ENCODE data around the gene SUPT5H.

The SUPT5H gene

DNA sequence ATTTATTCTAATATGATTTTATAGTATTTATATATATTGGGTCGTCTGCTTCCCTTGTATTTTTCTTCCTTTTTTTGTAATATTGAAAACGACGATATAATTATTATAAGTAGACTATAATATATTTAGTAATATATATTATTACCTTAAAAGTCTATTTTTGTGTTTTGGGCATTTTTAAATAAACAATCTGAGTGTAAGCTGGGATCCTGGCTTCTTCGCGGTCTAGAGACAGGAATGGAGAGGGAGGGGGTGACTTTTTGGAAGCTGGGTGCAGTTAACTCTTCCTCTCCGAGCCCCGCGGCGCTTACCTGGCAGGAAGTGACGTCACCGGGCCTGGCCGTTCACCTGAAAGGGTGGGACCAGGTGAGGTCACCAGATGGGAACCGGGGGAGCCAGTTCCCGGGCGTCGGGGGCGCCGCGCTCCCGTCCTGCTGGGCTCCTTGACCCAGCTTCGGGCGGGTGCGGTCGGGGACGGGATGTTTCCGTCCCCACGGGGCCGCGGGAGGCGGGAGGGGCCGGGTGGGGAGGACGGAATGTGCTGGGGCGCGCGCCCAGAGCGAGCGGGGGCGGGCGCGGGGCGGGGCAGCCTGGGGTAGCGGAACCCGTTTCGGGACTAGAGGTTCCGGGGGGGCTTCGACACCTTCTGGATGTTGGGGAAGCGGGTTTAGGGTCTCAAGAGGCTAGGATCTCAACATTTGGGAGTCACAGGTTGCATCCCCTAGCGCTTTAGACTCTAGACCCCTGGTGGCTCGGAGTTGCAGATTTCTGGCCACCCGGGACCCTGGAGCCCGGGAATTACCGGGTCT lies 36.0 kb upstream of the SUPT5H start:
- DNase-seq (ENCODE audit: low read depth), result peak; percentile 72

DNA sequence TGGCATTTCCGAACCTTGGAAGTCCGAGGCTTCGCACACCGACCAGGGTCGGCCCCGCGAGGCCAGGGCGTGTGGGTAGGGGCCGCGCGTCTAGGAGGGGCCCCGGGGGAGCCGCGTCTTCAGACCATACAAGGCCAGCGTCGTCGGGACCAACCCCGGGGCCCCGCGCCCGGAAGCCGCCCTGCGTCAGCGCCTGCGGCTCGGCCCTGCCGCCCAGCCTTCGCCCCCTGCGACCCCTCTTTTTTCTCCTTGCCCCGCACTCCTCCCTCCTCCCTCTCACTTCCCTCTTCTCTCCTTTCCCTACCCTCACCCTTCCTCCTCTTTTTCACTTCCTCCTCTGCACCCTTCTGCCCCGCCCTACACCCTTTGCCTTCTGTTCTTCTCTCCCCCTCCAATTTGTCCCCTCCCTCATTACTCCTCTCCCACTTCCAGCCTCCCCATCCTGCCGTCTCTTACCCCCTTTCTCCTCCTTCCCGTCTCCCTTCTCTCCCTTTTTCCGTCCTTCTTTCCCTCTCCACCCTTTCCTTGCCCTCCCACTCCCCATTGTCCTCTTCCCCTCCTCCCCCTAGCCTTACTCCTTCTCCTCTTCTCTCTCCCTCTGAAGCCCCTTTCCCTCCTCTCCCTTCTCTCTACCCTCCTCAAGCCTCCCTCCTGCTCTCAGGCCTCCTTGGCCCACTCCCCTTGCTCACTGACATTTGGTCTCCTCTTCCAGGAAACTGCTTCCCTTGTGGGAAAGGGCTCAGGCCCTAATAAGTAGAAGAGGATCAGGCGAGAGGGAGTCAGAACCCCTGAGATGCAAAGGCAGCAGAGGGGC lies 35.2 kb upstream of the SUPT5H start:
- DNase-seq (ENCODE audit: low read depth), result peak; percentile 56

DNA sequence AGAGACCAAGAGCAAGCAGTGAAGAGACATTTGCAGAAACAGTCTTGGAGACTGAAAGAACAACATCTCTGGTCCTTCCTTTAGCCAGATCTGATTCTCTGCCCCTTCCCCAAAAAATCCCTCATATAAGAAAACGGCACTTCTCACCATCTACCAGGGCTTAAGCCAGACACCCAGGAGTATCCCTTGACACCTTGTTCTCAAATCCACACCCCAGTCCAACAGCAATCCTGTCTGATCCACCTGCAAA lies 34.6 kb upstream of the SUPT5H start:
- DNase-seq (ENCODE audit: low read depth), result no peak

DNA sequence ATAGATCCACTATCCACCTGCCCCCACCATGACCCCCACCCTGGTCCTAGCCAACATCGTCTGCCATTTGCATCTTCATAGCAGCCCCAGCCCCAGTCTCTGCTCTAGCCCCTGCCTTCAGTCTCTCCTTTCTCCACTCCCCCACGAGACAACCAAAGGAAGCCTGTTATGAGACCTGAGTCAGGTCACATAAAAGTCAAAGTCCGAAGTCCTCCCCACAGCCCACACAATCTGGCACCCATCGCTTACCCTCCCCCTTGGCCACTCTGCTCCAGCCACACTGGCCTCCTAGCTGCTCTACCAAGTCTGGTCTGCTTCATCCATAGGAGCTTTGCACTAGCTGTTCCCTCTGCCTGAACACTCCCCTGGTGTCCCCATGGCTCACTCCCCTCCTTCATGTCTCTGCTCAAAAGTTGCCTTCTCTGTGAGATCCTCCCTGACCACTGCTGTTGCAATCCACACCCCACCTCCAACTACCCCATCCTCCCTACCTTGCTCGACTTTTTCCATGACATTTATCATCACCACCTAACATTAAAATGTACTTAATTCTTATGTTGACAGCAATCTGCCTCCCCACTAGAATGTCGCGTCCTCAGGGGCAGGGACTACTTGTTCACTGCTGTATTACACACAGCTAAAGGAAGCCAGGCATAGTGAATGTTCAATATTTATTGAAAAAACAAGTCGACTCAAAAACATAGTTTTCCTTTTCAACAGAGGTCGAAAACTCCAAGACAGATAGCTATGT lies 34.1 kb upstream of the SUPT5H start:
- no peak for DNase-seq (ENCODE audit: low read depth)

DNA sequence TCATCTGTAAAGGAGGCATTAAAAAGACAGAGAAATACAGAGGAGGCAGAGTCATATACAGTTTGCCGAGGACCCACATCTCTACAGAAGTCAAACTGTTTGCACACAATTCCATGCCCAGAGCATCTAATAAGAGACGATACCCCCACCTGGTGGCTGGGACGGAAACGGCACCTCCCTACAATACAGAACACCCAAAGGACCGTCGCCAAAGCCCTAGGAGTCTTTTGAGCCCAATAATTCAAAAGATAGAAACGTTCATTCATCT lies 33.6 kb upstream of the SUPT5H start:
- DNase-seq (ENCODE audit: low read depth), result peak; percentile 78

DNA sequence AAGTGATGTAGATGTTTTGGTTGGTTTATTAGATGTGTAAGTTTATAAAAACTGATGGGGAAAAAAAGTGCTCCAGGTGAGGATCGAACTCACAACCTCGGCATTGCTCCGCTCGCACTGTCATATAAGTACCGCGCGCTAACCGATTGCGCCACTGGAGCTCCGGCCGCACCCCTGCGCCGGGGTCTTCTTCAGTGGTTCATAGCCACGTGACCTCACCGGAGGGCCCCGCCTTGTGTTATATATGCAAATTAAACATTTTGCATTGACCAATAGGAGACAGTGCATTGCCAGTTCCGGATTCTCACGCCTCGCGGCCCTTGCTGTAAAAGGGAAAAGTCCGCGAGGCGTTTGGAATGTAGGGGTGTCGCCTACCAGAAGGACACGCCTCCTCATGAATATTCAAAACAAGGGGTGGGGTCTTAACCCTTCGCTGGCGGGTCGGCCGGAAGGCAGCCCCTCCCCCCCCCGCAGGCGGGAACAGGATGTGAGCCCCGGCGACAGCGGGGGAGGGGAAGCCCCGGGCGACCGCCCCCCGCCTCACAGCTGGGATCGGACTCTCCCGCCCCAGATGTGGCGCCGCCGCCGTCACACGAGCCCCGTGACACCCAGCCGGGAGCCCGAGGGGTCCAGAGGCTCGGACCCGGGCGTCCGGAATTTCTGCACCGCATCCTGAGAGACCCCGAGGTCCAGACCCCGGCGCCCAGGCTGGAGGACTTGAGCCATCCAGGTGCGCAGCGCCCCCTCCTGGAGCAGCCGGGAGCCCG lies 33.1 kb upstream of the SUPT5H start, which contains the start of gene PLEKHG2:
Gene PLEKHG2, plus strand, starts transcription at position 570 of the 767 bp plus-strand sequence. CDS start 1,418 bp downstream, outside the sequence.
- peak; percentile 90 for DNase-seq (ENCODE audit: low read depth)

DNA sequence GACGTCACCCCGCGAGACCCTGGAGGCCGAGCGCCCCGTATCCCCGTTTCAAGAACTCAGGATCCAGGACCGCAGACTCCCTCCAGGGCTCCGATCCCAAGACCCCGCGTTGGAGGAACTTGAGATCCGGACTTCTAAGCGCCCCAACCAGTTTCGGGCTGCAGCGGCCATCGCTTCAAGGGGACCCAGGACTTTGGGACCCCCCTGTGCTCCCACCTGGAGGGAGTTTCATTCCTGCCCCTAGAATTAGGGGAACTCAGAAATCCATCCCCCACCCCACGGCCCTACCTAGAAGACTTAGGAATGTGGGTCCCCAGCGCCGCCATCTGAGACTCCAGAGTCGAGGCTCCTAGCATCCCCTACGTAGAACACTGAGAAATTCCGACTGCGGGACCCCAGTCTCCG lies 32.5 kb upstream of the SUPT5H start:
- no peak for DNase-seq (ENCODE audit: low read depth)

DNA sequence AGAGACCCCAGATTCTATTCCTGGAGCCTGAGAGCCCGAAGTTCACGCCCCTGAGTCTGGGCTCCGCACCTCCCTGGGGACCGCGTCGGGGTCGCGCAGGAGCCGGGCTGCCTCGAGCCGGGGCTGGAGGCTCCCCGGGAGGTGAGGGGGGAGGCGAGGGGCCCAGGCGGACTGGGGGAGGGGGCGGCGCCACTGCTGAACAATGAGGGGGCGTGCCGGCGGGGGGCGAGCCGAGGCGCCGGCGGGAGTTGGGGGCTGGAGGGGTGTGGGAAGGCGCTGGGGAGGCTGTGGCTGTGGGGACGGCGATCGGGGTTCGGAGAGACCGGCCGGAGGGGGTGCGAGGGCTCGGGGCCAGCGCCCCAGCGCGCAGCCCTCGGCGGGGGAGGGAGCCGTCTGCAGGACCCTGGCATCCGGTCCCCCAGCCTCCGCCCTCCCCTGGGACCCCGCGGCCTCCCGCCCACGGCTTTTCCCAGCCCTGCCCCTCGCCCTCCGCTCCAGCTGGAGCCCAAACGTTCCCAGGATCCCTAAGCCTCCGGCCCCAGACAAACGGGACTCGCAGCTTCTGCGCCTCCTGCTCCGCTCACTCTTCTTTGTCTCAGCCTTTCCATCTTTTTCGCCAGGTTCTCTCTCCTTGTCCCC lies 32.0 kb upstream of the SUPT5H start:
- DNase-seq (ENCODE audit: low read depth), result no peak

DNA sequence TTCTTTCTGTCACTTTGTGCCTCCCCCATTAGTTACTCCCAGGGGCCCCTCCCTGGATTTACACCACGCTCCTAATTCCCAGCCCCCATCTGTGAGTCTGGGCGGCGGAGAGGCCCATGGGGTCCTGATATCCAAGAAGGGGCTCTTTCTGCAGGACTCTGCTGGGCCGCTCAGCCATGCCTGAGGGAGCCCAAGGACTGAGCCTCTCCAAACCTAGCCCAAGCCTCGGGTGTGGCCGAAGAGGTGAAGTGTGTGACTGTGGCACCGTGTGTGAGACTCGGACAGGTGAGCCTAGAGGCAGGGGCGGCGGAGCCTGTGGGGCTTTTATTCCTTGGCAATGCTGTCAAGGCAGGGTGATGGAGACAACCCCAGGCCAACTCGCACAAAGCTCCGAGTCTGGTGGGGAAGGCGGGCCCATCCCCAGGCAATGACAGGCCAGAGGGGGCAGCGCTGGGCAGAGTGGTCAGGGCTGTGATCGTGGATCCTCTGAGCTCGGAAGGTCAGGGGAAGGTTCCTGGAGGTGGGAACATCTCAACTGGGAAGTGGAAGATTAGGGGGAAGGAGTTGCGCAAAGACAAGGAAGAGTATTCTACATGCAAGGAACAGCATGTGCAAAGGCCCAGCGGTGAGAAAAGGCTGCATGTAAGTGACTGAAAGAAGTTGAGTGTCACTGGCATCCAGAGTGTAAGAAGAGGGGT lies 31.3 kb upstream of the SUPT5H start:
- no peak for DNase-seq (ENCODE audit: low read depth)

DNA sequence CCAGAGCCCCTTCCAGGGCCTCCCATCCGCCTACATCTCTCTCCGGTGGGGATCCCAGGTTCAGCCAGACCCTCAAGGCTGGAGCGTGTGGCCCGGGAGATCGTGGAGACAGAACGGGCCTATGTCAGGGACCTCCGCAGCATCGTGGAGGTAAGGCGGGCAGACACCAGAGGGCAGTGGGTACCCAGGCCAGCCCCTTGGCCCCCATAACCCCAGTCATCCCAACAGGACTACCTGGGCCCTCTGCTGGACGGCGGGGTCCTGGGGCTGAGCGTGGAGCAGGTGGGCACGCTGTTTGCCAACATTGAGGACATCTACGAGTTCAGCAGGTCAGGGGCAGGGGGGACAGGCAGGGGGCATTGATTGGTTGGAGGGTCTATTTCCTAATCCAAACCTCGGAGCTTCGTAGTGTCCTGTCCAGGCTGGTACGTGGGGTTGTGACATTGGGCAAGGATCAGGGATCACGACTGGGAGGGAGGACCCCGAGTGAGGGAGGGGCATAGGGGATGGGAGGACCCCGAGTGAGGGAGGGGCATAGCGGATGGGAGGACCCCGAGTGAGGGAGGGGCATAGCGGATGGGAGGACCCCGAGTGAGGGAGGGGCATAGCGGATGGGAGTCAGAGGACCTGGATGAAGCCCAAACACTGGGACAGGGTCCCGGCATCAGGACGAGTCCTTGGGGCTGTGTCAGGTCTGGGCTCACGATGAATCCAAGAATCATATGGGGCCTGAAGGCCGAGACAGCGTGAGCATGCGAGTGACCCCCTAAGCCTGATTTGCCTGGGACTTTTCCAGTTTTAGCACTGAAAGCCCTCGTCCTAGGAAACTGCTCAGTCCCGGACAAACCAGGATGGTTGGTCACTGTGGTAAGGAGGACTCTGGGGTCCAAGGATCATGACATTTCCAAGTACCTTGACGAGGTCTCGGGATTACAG lies 30.0 kb upstream of the SUPT5H start:
- no peak for DNase-seq (ENCODE audit: low read depth)

DNA sequence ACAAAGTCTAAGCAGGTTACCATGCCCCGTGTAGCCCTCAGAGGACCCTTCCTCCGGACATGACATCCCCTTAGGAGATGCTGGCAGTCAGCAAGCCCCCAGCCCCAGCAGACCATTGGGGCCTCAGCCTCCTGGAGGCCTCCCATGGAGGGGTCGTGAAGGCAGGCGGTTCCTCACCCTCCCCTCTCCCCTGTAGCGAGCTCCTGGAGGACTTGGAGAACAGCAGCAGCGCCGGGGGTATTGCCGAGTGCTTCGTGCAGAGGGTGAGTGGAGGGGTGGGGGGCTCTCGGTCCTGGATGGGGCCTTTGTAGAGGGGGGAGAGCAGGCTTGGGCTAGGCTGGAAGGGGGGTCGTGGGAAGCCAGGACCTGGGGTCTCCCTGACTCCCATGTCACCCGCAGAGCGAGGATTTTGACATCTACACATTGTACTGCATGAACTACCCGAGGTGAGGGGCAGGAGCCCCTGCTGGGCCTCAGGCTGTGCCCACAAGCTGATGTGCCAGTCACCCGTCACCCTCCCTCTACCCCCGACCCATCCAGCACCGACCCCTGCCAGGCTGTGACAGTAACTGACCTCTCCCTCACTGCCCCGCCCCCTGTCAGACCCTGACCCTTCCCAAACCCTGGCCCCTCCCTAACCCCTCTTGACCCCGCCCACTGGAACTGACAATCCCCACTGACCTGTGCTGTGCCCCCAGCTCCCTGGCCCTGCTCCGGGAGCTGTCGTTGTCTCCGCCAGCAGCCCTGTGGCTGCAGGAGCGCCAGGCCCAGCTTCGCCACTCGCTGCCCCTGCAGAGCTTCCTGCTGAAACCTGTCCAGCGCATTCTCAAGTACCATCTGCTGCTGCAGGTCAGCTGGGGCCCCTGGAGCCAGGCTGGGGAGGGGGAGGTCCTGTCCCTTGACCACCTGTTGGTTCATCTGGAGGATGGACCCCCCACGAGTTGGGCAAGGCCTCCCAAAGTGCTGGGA lies 28.9 kb upstream of the SUPT5H start:
- no peak for DNase-seq (ENCODE audit: low read depth)

DNA sequence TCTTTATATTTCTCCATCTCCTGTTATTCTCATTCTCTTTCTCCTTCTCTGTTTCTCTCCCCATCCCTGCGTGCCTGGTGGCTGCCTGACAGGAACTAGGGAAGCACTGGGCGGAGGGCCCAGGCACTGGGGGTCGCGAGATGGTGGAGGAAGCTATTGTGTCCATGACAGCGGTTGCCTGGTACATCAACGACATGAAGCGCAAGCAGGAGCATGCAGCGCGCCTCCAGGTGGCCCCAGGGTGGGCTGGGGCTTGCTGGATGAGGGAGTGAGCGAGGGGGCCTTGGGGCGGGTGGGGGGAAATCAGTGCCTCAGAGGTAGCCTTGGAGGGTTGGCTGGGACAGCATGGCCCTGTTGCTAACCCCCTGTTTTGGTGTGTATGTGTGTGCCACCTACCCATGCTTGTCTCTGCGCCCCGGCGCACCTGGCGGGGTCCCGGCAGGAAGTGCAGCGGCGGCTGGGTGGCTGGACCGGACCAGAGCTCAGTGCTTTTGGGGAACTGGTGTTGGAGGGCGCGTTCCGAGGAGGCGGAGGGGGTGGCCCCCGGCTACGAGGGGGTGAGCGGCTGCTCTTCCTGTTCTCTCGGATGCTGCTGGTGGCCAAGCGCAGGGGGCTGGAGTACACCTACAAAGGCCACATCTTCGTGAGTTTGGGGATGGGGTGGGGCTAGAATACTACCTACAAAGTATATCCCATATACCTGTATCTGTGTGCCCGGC lies 27.8 kb upstream of the SUPT5H start:
- DNase-seq (ENCODE audit: low read depth), result no peak

DNA sequence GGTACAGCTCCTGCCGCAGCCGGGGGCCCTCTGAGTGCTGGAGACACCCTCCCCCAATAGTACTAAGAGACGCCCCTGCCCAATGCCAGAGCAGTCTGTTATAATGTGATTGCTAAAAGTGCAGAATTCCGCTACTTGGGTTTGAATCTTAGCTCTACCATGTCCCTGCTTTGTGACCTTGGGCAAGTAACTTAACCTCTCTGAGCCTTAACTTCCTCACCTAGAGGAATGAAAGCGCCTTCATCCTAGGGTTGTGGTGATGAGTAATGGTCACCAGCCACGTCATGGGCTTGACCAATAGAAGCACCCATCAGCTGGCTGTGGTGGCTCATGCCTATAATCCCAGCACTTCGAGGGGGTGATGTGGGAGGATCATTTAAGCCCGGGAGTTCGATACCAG lies 26.4 kb upstream of the SUPT5H start:
- DNase-seq (ENCODE audit: low read depth), result no peak

DNA sequence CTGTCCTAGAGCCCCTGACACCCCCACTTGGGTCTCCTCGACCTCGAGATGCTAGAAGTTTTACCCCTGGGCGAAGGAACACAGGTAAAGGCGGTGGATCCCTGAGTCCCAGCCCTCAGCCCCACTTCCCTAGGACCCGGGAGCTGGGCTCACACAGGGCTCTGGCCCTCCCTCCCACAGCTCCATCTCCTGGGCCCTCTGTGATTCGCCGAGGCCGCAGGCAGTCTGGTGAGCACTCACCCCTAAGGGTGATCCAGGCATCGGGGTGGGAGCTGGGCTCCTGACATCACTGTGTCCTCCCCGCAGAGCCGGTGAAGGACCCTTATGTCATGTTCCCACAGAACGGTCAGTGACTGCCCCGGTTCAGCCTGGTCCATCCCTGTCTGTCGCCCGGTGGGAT lies 24.6 kb upstream of the SUPT5H start:
- no peak for DNase-seq (ENCODE audit: low read depth)

DNA sequence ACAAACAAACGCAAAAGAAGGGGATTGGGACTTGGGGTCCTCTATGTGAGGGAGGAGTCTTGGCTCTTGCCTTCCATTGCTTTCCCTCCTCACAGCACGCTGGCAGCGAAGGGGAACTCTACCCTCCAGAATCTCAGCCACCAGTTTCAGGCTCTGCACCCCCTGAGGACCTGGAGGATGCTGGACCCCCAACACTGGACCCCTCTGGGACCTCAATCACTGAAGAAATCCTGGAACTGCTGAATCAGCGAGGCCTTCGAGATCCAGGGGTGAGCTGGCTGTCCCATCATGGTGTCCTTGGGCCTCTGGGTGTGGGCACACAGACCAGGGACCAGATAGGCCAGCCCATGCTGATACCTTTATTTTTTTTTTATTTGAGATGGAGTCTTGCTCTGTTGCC lies 23.4 kb upstream of the SUPT5H start:
- DNase-seq (ENCODE audit: low read depth), result no peak

DNA sequence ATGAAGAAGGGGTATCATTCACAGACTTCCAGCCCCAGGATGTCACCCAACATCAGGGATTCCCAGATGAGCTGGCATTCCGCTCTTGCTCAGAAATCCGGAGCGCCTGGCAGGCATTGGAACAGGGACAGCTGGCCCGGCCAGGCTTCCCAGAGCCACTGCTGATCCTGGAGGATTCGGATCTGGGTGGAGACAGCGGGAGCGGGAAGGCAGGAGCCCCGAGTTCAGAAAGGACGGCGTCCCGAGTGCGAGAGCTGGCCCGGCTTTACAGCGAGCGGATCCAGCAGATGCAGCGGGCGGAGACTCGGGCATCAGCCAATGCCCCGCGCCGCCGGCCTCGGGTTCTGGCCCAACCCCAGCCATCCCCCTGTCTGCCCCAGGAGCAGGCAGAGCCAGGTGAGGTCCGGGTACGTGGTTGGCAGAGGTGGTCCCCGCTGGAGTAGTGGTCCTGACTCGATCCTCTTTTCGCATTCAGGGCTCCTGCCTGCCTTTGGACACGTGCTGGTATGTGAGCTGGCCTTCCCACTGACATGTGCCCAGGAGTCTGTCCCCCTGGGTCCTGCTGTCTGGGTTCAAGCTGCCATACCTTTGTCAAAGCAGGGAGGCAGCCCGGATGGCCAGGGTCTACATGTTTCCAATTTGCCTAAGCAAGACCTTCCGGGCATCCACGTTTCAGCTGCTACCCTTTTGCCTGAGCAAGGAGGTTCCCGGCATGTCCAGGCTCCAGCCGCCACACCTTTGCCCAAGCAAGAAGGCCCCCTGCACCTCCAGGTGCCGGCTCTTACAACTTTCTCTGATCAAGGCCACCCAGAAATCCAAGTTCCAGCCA lies 21.9 kb upstream of the SUPT5H start:
- no peak for DNase-seq (ENCODE audit: low read depth)

DNA sequence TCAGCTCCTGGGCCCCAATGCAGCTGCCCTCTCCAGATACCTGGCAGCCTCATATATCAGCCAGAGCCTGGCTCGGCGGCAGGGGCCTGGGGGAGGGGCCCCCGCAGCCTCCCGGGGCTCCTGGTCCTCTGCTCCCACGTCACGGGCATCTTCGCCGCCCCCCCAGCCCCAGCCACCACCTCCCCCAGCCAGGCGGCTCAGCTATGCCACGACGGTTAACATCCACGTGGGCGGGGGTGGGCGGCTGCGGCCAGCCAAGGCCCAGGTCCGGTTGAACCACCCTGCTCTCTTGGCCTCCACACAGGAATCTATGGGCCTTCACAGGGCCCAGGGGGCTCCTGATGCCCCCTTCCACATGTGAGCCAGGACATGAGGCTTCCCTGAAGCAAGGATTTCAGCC lies 20.4 kb upstream of the SUPT5H start:
- no peak for DNase-seq (ENCODE audit: low read depth)

All from stimulated activated CD8-positive, alpha-beta memory T cell treated with anti-CD3 and anti-CD28 coated beads, Interleukin-12 subunit alpha, Interleukin-12 subunit beta, amount 100 ng/mL, for 4 hours (primary cell).